Suprapubic skin (tissue), 3 donors: ENCODE measurements around the gene KCNAB2.

Experiments
- CTCF ChIP-seq, 2 donors: fragments of 200-600 bp in 1 of 2; fragments of 450-650 bp in 1 of 2; sonication (generic) in 1 of 2; IDR thresholded peaks; one replicate each; pipeline ENCODE4 v1.5.1; 2016 to 2019; ENCODE audit warnings: antibody characterized with exemption in 2 of 2, mild to moderate bottlenecking in 1 of 2, moderate library complexity in 1 of 2
- EP300 ChIP-seq: sonication (generic); formaldehyde crosslinking; IDR thresholded peaks from one replicate; pipeline ENCODE4 v1.6.1; 2017; ENCODE audit warnings: antibody characterized with exemption

- TF ChIP-seq EP300 (no peak), CTCF (IDR thresholded peaks at IDR 0.05) (no peak)
Observed at GRCh38 chr1:6030547-6031261, 15.0 kb upstream of the KCNAB2 start.
